GM23338 (cell line): ENCODE data around the gene DDX49. TPM values are rescaled to one million over a fixed set of nuclear protein-coding genes. Genes with fewer than 3 reads are reported as not detected.

ENCODE experiments used
- ATAC-seq: fragments of 200-7000 bp; cut with Tn5 transposase; 3 replicates; pipeline ENCODE4 v1.9.1; 2020
- DNase-seq: peaks from one replicate; pipeline ENCODE4 v3.0.0-alpha.2; 2015; ENCODE audit warnings: low spot score
- H2AFZ ChIP-seq: fragments of 200-600 bp; sonication (generic); 2 replicates; pipeline ENCODE4 v1.8.0; 2016; ENCODE audit warnings: antibody characterized with exemption, mild to moderate bottlenecking, moderate library complexity
- H3F3A ChIP-seq: fragments of 200-600 bp; sonication (generic); replicated peaks from 2 replicates; pipeline ENCODE4 v1.8.0; 2017; ENCODE audit warnings: antibody characterized with exemption, mixed run types, low read depth
- H3K27ac ChIP-seq: fragments of 200-600 bp; sonication (generic); 2 replicates; pipeline ENCODE4 v1.6.1; 2016; ENCODE audit warnings: low read depth
- H3K27me3 ChIP-seq: fragments of 200-600 bp; sonication (generic); 2 replicates; pipeline ENCODE4 v1.8.0; 2016; ENCODE audit warnings: mild to moderate bottlenecking, mixed run types, moderate library complexity; ENCODE audit not compliant: insufficient read depth
- H3K36me3 ChIP-seq: fragments of 200-600 bp; sonication (generic); 2 replicates; pipeline ENCODE4 v1.8.0; 2016; ENCODE audit warnings: mild to moderate bottlenecking; ENCODE audit not compliant: insufficient read depth
- H3K4me1 ChIP-seq: fragments of 200-600 bp; sonication (generic); 2 replicates; pipeline ENCODE4 v1.8.0; 2016; ENCODE audit warnings: mild to moderate bottlenecking, moderate library complexity; ENCODE audit not compliant: insufficient read depth
- H3K4me2 ChIP-seq: fragments of 200-600 bp; sonication (generic); 2 replicates; pipeline ENCODE4 v1.7.1; 2017; ENCODE audit warnings: mixed run types
- H3K4me3 ChIP-seq: fragments of 200-600 bp; sonication (generic); 2 replicates; pipeline ENCODE4 v1.6.1; 2016; ENCODE audit warnings: mixed run types
- H3K79me2 ChIP-seq: fragments of 200-600 bp; sonication (generic); replicated peaks from 2 replicates; pipeline ENCODE4 v1.8.0; 2017; ENCODE audit warnings: mild to moderate bottlenecking; ENCODE audit not compliant: insufficient read depth
- H3K9me2 ChIP-seq: fragments of 200-600 bp; sonication (generic); 2 replicates; pipeline ENCODE4 v1.8.0; 2017; ENCODE audit not compliant: insufficient read depth
- H4K20me1 ChIP-seq: fragments of 200-600 bp; sonication (generic); replicated peaks from 2 replicates; pipeline ENCODE4 v1.8.0; 2017; ENCODE audit warnings: mild to moderate bottlenecking; ENCODE audit not compliant: insufficient read depth
- H3K27ac Mint-ChIP-seq: 2 replicates; pipeline ENCODE4 v1.8.0; 2020; ENCODE audit warnings: inconsistent platforms, mild to moderate bottlenecking, moderate library complexity, mixed read lengths
- H3K27me3 Mint-ChIP-seq: 3 replicates; pipeline ENCODE4 v1.8.0; 2022; ENCODE audit warnings: low read depth, mild to moderate bottlenecking, moderate library complexity, mixed read lengths, inconsistent platforms; ENCODE audit not compliant: insufficient read depth, poor library complexity
- H3K36me3 Mint-ChIP-seq: 3 replicates; pipeline ENCODE4 v1.8.0; 2021; ENCODE audit warnings: low read depth, mild to moderate bottlenecking, inconsistent platforms, moderate library complexity, mixed read lengths
- H3K4me1 Mint-ChIP-seq: 3 replicates; pipeline ENCODE4 v1.8.0; 2020; ENCODE audit warnings: mild to moderate bottlenecking, inconsistent platforms, mixed read lengths
- H3K4me3 Mint-ChIP-seq: 3 replicates; pipeline ENCODE4 v1.8.0; 2021; ENCODE audit warnings: moderate library complexity, mild to moderate bottlenecking, inconsistent platforms, mixed read lengths
- H3K9me3 Mint-ChIP-seq: 3 replicates; pipeline ENCODE4 v1.8.0; 2020; ENCODE audit warnings: moderate library complexity, mild to moderate bottlenecking, inconsistent platforms, mixed read lengths
- CREB1 ChIP-seq: fragments of 250-450 bp; sonication (Bioruptor Pico); IDR thresholded peaks from 2 replicates; pipeline ENCODE4 v1.5.0; 2020; ENCODE audit warnings: low read depth, mild to moderate bottlenecking, moderate library complexity
- REST ChIP-seq: IDR thresholded peaks from one replicate; pipeline ENCODE4 v1.6.1; 2018; ENCODE audit warnings: antibody characterized with exemption; ENCODE audit not compliant: unreplicated experiment
- STAT1 ChIP-seq: IDR thresholded peaks from one replicate; pipeline ENCODE4 v1.6.1; 2016; ENCODE audit warnings: antibody characterized with exemption; ENCODE audit not compliant: unreplicated experiment
- ZNF114 ChIP-seq: fragments of 250-450 bp; sonication (Bioruptor Pico); IDR thresholded peaks from 2 replicates; pipeline ENCODE4 v1.5.0; 2020; ENCODE audit warnings: mild to moderate bottlenecking, moderate library complexity
- ZNF331 ChIP-seq: fragments of 250-450 bp; sonication (Bioruptor Pico); IDR thresholded peaks from 2 replicates; pipeline ENCODE4 v1.5.0; 2020; ENCODE audit warnings: low read depth, mild to moderate bottlenecking, moderate library complexity
- polyA plus RNA-seq: library from polyadenylated mRNA; unstranded; fragments of >200 nt; fragmentation: Nextera tagmentation; extraction: Ambion mirVana; gene quantifications from 2 replicates; pipeline ENCODE4 v1.2.1, GENCODE V29; 2016
- total RNA-seq: library from RNA; depleted of rRNA; stranded (reverse); fragments of >200 nt; shearing (Covaris generic); gene quantifications from 2 replicates; pipeline ENCODE4 v1.2.3, GENCODE V29; 2014
- TF ChIP-seq, protein P1 (sequence below): fragments of 250-450 bp; sonication (Bioruptor Pico); IDR thresholded peaks from 2 replicates; pipeline ENCODE4 v1.5.0; 2020; ENCODE audit warnings: mild to moderate bottlenecking, moderate library complexity

DDX49 gene
- total and polyA plus RNA-seq, 2 experiments from 2014 or later, result 40.2 to 75.3 TPM

DNA sequence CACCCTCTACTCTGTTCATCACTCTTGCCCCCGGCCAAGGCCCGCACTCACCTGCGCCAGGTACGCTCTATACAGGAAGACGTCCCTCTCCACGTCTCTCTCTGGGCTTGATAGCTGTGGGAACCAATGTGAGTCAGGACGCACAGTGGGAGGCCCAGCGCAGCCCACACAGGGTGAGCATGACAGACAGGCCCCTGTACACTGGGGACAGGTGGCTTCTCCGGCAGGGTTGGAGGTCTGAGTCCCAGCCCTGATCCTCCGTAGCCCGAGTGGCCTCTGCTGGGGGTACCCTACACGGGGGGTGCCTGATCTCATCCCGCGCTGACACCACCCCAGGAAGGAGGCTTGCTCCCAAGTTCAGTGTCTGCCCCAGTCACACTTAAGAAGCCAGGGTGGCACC lies 6.6 kb upstream of the DDX49 start (continued):
- TF ChIP-seq REST (no peak), CREB1 (CRISPR knock-in tag) (no peak), ZNF331 (CRISPR knock-in tag) (no peak)
- TF ChIP-seq, protein P1, sequence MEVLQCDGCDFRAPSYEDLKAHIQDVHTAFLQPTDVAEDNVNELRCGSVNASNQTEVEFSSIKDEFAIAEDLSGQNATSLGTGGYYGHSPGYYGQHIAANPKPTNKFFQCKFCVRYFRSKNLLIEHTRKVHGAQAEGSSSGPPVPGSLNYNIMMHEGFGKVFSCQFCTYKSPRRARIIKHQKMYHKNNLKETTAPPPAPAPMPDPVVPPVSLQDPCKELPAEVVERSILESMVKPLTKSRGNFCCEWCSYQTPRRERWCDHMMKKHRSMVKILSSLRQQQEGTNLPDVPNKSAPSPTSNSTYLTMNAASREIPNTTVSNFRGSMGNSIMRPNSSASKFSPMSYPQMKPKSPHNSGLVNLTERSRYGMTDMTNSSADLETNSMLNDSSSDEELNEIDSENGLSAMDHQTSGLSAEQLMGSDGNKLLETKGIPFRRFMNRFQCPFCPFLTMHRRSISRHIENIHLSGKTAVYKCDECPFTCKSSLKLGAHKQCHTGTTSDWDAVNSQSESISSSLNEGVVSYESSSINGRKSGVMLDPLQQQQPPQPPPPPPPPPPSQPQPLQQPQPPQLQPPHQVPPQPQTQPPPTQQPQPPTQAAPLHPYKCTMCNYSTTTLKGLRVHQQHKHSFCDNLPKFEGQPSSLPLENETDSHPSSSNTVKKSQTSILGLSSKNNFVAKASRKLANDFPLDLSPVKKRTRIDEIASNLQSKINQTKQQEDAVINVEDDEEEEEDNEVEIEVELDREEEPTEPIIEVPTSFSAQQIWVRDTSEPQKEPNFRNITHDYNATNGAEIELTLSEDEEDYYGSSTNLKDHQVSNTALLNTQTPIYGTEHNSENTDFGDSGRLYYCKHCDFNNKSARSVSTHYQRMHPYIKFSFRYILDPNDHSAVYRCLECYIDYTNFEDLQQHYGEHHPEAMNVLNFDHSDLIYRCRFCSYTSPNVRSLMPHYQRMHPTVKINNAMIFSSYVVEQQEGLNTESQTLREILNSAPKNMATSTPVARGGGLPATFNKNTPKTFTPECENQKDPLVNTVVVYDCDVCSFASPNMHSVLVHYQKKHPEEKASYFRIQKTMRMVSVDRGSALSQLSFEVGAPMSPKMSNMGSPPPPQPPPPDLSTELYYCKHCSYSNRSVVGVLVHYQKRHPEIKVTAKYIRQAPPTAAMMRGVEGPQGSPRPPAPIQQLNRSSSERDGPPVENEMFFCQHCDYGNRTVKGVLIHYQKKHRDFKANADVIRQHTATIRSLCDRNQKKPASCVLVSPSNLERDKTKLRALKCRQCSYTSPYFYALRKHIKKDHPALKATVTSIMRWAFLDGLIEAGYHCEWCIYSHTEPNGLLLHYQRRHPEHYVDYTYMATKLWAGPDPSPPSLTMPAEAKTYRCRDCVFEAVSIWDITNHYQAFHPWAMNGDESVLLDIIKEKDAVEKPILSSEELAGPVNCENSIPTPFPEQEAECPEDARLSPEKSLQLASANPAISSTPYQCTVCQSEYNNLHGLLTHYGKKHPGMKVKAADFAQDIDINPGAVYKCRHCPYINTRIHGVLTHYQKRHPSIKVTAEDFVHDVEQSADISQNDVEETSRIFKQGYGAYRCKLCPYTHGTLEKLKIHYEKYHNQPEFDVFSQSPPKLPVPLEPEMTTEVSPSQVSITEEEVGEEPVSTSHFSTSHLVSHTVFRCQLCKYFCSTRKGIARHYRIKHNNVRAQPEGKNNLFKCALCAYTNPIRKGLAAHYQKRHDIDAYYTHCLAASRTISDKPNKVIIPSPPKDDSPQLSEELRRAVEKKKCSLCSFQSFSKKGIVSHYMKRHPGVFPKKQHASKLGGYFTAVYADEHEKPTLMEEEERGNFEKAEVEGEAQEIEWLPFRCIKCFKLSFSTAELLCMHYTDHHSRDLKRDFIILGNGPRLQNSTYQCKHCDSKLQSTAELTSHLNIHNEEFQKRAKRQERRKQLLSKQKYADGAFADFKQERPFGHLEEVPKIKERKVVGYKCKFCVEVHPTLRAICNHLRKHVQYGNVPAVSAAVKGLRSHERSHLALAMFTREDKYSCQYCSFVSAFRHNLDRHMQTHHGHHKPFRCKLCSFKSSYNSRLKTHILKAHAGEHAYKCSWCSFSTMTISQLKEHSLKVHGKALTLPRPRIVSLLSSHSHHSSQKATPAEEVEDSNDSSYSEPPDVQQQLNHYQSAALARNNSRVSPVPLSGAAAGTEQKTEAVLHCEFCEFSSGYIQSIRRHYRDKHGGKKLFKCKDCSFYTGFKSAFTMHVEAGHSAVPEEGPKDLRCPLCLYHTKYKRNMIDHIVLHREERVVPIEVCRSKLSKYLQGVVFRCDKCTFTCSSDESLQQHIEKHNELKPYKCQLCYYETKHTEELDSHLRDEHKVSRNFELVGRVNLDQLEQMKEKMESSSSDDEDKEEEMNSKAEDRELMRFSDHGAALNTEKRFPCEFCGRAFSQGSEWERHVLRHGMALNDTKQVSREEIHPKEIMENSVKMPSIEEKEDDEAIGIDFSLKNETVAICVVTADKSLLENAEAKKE (CRISPR knock-in tag), result no peak

DNA sequence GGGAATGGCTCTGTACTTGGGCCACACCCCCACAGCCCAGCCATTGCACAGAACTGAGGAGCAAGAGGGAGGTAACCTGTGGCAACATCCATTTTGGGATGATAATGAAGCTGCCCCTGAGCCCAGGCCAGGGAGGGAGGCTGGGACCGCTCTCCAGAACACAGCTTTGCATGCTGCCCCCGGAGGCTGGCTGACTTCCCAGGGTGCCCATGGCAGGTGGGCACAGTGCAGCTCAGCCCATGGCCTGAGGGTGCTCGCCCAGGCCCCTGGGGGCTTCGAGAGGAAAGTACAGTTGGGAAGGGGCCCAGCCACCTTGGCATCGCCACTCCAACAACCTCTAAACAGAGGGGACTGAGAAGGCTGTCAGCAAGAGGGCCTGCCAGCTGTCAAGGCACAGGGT lies 6.0 kb upstream of the DDX49 start:
- Histone ChIP-seq H3K4me2 (no peak overlapping the region), H3K27ac (no peak overlapping the region), H3K79me2 (peaks cover 26% of the 10 kb centered on the region), H3K4me1 (0 out of 2 replicates have a peak, but pooled peaks cover 3% of the 10 kb centered on the region), H4K20me1 (peaks cover 4% of the 10 kb centered on the region), H3K27me3 (no peaks in the 10 kb centered on the region), H3F3A (0 out of 2 replicates have a peak, but pooled peaks cover 1% of the 10 kb centered on the region), H3K9me2 (no peaks in the 10 kb centered on the region), H2AFZ (no peak overlapping the region), H3K4me3 (no peak overlapping the region), H3K36me3 (0 out of 2 replicates have a peak, but pooled peaks cover 4% of the 10 kb centered on the region)
- Mint-ChIP-seq H3K9me3 (no peaks in the 10 kb centered on the region; the same call in 2 of the 3 replicates), H3K4me3 (no peak overlapping the region), H3K36me3 (peaks cover 35% of the 10 kb centered on the region), H3K27ac (no peak overlapping the region), H3K27me3 (peaks cover 3% of the 10 kb centered on the region), H3K4me1 (peaks cover 4% of the 10 kb centered on the region; the same call in 2 of the 3 replicates)
- no peak for TF ChIP-seq ZNF114
- no peak for TF ChIP-seq STAT1
- ATAC-seq (no peak), DNase-seq (no peak)
